ENCODE results near the gene SYNE2.

DNA sequence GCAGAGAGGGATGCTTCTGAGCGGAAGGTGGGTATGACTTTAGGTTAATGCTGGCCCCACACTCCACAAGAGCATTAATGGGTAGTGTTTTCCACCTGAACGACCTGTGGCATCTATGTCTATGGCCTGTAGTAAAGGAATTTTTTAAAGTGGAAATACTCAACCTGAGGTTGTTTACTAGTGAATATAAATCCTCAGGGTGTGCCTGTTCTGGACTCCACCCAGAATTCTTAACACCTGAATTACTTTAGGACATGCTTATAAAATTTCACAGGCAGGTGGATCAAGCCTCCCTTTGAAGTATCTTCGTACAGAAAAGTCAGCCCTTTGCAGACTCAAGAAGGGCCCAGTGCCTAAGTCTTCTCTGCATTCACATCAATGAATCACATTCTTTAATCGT, 245.3 kb downstream of the SYNE2 start:
- TF ChIP-seq EP300 (conservative IDR thresholded peaks at IDR 0.05; ENCODE audit: poor library complexity, severe bottlenecking) (no peak), POLR2AphosphoS5 (IDR thresholded peaks at IDR 0.05) (no peak), RAD21 (conservative IDR thresholded peaks at IDR 0.05) (no peak), EZH2 (IDR thresholded peaks at IDR 0.05; ENCODE audit: borderline replicate concordance, insufficient read depth, low read length, poor library complexity, severe bottlenecking) (no peak)
- TF ChIP-seq, protein P1, sequence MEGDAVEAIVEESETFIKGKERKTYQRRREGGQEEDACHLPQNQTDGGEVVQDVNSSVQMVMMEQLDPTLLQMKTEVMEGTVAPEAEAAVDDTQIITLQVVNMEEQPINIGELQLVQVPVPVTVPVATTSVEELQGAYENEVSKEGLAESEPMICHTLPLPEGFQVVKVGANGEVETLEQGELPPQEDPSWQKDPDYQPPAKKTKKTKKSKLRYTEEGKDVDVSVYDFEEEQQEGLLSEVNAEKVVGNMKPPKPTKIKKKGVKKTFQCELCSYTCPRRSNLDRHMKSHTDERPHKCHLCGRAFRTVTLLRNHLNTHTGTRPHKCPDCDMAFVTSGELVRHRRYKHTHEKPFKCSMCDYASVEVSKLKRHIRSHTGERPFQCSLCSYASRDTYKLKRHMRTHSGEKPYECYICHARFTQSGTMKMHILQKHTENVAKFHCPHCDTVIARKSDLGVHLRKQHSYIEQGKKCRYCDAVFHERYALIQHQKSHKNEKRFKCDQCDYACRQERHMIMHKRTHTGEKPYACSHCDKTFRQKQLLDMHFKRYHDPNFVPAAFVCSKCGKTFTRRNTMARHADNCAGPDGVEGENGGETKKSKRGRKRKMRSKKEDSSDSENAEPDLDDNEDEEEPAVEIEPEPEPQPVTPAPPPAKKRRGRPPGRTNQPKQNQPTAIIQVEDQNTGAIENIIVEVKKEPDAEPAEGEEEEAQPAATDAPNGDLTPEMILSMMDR (IDR thresholded peaks at IDR 0.05; ENCODE audit: poor library complexity, severe bottlenecking), result no peak

Data from neural cell (in vitro differentiated cells).